ENCODE results near the gene SCT. TPM values are rescaled to one million over a fixed set of nuclear protein-coding genes. Genes with fewer than 3 reads are reported as not detected.

SCT gene
- total RNA-seq, 1 experiment from 2014 or later = not detected

- Mint-ChIP-seq H3K27me3 (ENCODE audit: insufficient read depth, unreplicated experiment) (no peaks in the 10 kb centered on the region), H3K4me1 (ENCODE audit: low read depth, unreplicated experiment) (no peaks in the 10 kb centered on the region), H3K36me3 (ENCODE audit: insufficient read depth, unreplicated experiment) (peaks cover 91% of the 10 kb centered on the region), H3K9me3 (ENCODE audit: unreplicated experiment) (no peaks in the 10 kb centered on the region), H3K4me3 (ENCODE audit: unreplicated experiment) (no peak overlapping the region), H3K27ac (ENCODE audit: unreplicated experiment) (no peak overlapping the region)
- ChIA-PET POLR2A (no interaction called here), CTCF (no interaction called here)
- TF ChIP-seq CTCF (IDR thresholded peaks at IDR 0.05; ENCODE audit: insufficient read depth in 1 of 2, low read depth in 1 of 2, low read length in 1 of 2, severe bottlenecking in 1 of 2, unreplicated experiment in 1 of 2) = no peak
- Histone ChIP-seq H3K9me3 (no peaks in the 10 kb centered on the region), H3K4me1 (no peaks in the 10 kb centered on the region), H3K36me3 (ENCODE audit: control insufficient read depth, insufficient read depth, low read length) (peaks cover 13% of the 10 kb centered on the region), H3K27me3 (replicated peaks; ENCODE audit: control insufficient read depth, insufficient read depth, low read length) (no peaks in the 10 kb centered on the region), H3K4me3 (ENCODE audit: low read depth, low read length) (no peak overlapping the region)
- DNase-seq = no peak
- no TSS peak for BruUV-seq (replicated peaks)
- intact Hi-C loops (cut with micrococcal nuclease; ENCODE audit: unreplicated experiment) = no loop called here
These were observed 21.5 kb downstream of the SCT start for GRCh38 chr11:605286-606129.

DNA sequence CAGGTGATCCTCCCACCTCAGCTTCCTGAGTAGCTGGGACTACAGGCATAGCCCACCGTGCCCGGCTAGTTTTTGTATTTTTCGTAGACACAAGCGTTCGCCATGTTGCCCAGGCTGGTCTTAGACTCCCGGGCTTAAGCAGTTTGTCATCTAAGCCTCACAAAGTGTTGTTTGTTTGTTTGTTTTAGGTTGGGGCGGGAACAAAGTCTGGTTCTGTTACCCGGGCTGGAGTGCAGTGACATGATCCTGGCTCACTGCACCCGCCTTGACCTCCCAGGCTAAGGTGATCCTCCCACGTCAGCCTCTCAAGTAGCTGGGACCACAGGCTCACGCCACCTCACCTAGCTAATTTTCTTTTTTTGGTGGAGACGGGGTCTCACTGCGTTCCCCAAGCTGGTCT is 23.8 kb downstream of the SCT start:
- Mint-ChIP-seq H3K36me3 (ENCODE audit: insufficient read depth, unreplicated experiment) (peaks cover 92% of the 10 kb centered on the region), H3K4me1 (ENCODE audit: low read depth, unreplicated experiment) (no peaks in the 10 kb centered on the region), H3K4me3 (ENCODE audit: unreplicated experiment) (no peak overlapping the region), H3K27ac (ENCODE audit: unreplicated experiment) (no peak overlapping the region), H3K27me3 (ENCODE audit: insufficient read depth, unreplicated experiment) (no peaks in the 10 kb centered on the region), H3K9me3 (ENCODE audit: unreplicated experiment) (no peaks in the 10 kb centered on the region)
- no peak for TF ChIP-seq CTCF (IDR thresholded peaks at IDR 0.05; ENCODE audit: insufficient read depth in 1 of 2, low read depth in 1 of 2, low read length in 1 of 2, severe bottlenecking in 1 of 2, unreplicated experiment in 1 of 2)
- Histone ChIP-seq H3K4me1 (no peaks in the 10 kb centered on the region), H3K4me3 (ENCODE audit: low read depth, low read length) (no peak overlapping the region), H3K27me3 (replicated peaks; ENCODE audit: control insufficient read depth, insufficient read depth, low read length) (no peaks in the 10 kb centered on the region), H3K9me3 (no peaks in the 10 kb centered on the region), H3K36me3 (ENCODE audit: control insufficient read depth, insufficient read depth, low read length) (peaks cover 10% of the 10 kb centered on the region)
- BruUV-seq (replicated peaks) = no TSS peak
- ChIA-PET POLR2A (no interaction called here), CTCF (interaction anchor here (0.7 kb wide), 1 partner anchor 49 kb away, joined by 4 read pairs; no protein-coding TSS in a partner anchor)
- intact Hi-C loops (cut with micrococcal nuclease; ENCODE audit: unreplicated experiment) = no loop called here
- no peak for DNase-seq

DNA sequence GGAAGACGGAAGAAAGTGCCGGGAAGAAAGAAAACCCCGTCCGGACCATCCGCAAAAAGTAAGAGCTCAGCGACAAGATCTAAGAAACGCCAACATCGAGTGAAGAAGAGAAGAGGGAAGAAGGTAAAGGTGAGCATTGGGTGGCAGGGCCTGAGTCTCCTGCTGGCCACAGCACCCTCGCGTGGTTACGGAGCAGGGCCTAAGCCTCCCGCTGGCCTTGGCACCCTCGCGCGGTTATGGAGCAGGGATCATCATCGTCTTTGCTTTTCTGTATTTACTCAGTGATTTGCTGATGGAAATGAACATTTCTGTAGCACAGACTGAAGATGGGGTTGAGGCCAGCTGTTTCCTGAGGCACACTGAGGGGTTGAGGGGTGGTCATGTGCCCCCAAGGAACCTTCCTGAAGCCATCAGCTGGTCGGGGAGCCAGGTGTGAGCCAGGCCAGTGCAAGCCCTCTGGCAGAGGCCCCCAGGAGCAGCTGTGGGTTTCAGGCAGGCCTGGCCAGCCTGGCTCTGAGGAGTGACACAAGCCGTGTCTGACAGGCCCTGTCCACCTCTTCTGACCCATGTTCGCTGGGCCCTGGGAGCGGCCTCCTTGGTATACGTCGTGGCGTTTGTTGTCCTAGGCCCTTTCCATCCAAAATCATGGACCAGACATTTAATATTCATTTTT is 25.3 kb downstream of the SCT start:
- POLR2A ChIA-PET = no interaction called here
- intact Hi-C loops (cut with micrococcal nuclease; ENCODE audit: unreplicated experiment) = no loop called here
- H3K4me3 ChIP-seq (ENCODE audit: low read depth, low read length) = no peak overlapping the region
- H3K4me1 ChIP-seq = no peaks in the 10 kb centered on the region
- no peaks in the 10 kb centered on the region for H3K27me3 Mint-ChIP-seq (ENCODE audit: insufficient read depth, unreplicated experiment)
- BruUV-seq (replicated peaks) = no TSS peak
- no peak overlapping the region for H3K4me3 Mint-ChIP-seq (ENCODE audit: unreplicated experiment)
- H3K36me3 ChIP-seq (ENCODE audit: control insufficient read depth, insufficient read depth, low read length) = peaks cover 9% of the 10 kb centered on the region
- H3K36me3 Mint-ChIP-seq (ENCODE audit: insufficient read depth, unreplicated experiment) = peaks cover 93% of the 10 kb centered on the region
- no peak overlapping the region for H3K27ac Mint-ChIP-seq (ENCODE audit: unreplicated experiment)
- H3K4me1 Mint-ChIP-seq (ENCODE audit: low read depth, unreplicated experiment) = no peaks in the 10 kb centered on the region
- DNase-seq = no peak
- H3K27me3 ChIP-seq (replicated peaks; ENCODE audit: control insufficient read depth, insufficient read depth, low read length) = no peaks in the 10 kb centered on the region
- H3K9me3 Mint-ChIP-seq (ENCODE audit: unreplicated experiment) = no peaks in the 10 kb centered on the region
- no peak for TF ChIP-seq CTCF (IDR thresholded peaks at IDR 0.05; ENCODE audit: insufficient read depth in 1 of 2, low read depth in 1 of 2, low read length in 1 of 2, severe bottlenecking in 1 of 2, unreplicated experiment in 1 of 2)
- no peaks in the 10 kb centered on the region for H3K9me3 ChIP-seq
- CTCF ChIA-PET = no interaction called here
